GM06990 (cell line): ENCODE measurements around the gene ZNF366.

Experiments
- DNase-seq: peaks from one replicate; pipeline ENCODE4 v3.0.0-alpha.2; 2011; ENCODE audit not compliant: insufficient read length; ENCODE audit errors: extremely low read depth
- H3K27me3 ChIP-seq: replicated peaks from 2 replicates; pipeline ENCODE4 v1.6.0; 2011; ENCODE audit warnings: low read length; ENCODE audit not compliant: control insufficient read depth, insufficient read depth
- H3K36me3 ChIP-seq: 2 replicates; pipeline ENCODE4 v1.5.1; 2011; ENCODE audit warnings: low read length; ENCODE audit not compliant: control insufficient read depth, insufficient read depth
- H3K4me3 ChIP-seq: replicated peaks from 2 replicates; pipeline ENCODE4 v1.5.1; 2011; ENCODE audit warnings: low read depth, mild to moderate bottlenecking, control low read depth, low read length
- TF ChIP-seq, protein P1 (sequence below): IDR thresholded peaks from 2 replicates; pipeline ENCODE4 v1.5.1; 2011; ENCODE audit warnings: low read length, control low read depth, mild to moderate bottlenecking, inconsistent platforms; ENCODE audit not compliant: insufficient read depth, poor library complexity, severe bottlenecking

ZNF366 gene

DNA sequence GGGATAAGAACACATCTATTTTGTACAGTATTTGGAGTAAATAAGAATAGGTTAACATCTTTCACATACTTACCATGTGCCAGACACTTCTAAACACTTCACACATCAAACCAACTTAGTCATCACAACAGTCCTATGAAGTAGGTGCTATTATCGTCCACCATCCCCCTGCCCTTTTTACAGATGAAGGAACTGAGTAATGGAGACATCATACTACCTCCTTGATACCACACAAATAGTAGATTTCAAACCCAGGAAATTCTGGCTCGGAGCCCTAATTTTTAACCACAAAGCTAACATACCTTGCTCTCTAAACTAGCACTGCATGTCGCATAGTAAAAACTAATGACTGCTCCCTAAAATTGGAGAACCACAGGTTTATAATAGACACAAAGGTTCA, 4.2 kb upstream of the ZNF366 start:
- DNase-seq: no peak
- Histone ChIP-seq H3K27me3 (no peaks in the 10 kb centered on the region), H3K36me3 (no peaks in the 10 kb centered on the region), H3K4me3 (no peak overlapping the region)
- TF ChIP-seq, protein P1, sequence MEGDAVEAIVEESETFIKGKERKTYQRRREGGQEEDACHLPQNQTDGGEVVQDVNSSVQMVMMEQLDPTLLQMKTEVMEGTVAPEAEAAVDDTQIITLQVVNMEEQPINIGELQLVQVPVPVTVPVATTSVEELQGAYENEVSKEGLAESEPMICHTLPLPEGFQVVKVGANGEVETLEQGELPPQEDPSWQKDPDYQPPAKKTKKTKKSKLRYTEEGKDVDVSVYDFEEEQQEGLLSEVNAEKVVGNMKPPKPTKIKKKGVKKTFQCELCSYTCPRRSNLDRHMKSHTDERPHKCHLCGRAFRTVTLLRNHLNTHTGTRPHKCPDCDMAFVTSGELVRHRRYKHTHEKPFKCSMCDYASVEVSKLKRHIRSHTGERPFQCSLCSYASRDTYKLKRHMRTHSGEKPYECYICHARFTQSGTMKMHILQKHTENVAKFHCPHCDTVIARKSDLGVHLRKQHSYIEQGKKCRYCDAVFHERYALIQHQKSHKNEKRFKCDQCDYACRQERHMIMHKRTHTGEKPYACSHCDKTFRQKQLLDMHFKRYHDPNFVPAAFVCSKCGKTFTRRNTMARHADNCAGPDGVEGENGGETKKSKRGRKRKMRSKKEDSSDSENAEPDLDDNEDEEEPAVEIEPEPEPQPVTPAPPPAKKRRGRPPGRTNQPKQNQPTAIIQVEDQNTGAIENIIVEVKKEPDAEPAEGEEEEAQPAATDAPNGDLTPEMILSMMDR: no peak

DNA sequence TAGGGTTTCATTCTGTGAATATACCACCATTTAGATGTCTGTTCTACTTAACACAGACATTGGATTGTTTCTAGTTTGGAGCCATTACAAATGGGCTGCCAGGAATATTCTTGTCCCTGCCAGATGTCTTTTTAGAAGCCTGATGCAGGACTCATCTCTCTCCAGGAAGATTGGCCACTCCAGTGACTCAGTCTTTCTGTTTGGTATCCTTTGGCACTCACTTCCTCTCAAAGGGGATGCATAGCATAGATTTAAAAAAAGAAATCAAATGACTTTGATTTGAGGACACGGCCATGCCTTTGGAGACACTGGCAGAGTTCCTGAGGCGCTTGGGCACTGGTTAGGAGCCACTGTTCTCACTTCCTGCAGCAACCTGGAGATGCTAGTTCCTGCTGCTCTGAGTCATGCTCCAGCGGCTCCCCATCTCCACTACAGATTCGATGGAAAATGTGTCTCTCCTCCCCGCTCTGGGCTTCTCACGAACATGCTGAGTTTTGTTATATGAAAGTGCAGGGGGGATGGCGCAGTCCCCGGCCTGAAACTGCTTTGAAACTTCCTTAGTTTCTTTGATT, 3.5 kb upstream of the ZNF366 start:
- Histone ChIP-seq H3K4me3 (no peak overlapping the region), H3K27me3 (no peaks in the 10 kb centered on the region), H3K36me3 (no peaks in the 10 kb centered on the region)
- DNase-seq: peak; percentile 30
- TF ChIP-seq, protein P1: no peak

DNA sequence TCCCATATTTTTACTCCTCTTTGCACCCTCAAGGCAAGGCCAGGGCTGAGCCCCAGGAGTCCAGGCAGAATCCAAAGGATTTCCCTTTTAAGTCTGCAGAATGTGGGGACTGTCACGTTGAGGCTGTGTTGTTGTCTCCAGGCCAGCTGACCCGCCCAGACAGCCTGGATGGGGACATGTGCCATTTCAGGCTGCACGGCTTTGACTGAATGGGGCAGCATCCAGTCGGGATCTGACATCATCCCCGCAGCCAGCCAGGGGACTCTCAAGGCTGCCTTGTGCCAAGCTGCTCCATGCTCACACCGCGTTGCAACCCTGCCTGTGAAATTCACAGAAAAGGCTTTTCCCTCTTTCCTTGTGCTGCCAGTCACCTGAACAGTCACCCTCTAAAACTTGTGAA, 2.2 kb upstream of the ZNF366 start:
- TF ChIP-seq, protein P1: no peak
- Histone ChIP-seq H3K4me3 (no peak overlapping the region), H3K27me3 (no peaks in the 10 kb centered on the region), H3K36me3 (no peaks in the 10 kb centered on the region)
- DNase-seq: no peak

DNA sequence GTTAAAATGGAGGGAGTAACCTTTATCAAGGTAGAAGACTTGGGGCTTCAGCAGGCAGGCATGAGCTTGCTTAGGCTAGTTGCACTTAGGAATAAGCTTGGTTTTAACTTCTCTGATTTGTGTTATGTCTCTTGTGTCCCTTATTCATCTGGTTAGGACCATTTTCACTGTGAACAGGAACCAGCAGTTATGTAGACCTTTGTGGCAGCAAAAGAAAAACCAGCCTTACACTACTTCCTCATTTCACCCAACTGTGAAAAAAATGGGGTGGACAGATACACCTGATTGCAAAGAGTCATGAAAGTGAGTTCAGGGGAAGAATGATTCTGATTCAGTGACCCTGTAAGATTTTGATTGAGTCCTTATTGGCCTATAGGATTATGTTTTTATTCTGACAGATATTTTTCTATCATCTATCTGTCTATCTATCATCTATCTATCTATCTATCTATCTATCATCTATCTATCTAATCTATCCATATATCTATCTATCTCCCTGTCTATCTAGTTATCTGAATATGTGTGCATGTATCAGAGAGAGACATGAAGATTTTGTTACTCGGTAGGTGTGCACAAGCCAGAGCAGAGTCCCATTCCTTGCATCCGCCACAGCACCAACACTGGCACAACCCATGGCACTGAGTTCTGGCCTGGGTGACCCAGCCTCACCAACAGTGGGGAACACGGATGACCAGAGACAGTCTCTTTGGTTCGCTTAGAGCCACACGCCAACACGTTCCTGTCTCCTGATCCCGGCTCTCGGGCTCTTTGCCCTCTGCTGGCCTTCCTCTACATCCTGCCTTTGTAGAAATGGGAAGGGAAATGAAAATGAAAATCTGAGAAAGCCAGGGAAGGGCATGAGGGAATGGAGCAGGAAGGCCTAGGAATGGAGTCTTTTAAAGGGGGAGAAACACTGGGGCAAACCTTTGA, 1.3 kb upstream of the ZNF366 start:
- no peak overlapping the region for H3K4me3 ChIP-seq
- H3K27me3 ChIP-seq: no peaks in the 10 kb centered on the region
- TF ChIP-seq, protein P1: no peak
- H3K36me3 ChIP-seq: no peaks in the 10 kb centered on the region
- DNase-seq: peak; percentile 66

DNA sequence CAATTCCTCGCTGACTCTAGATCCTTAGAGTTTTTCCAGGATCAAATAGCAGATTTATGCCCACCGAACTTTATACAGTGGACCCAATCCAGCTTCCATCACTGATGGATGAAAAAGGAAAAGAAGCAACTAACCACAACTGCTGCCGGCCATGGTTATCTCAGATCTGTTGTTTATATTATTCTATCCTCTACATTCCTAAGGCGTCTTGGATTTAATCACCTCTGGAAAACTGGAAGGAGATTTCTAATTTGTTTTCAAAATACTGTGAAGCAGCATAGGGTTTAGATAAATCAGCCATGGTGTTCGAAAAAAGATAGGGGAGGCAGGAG, 663 bp upstream of the ZNF366 start:
- DNase-seq: no peak
- Histone ChIP-seq H3K27me3 (no peaks in the 10 kb centered on the region), H3K36me3 (no peaks in the 10 kb centered on the region), H3K4me3 (no peak overlapping the region)
- TF ChIP-seq, protein P1: no peak

DNA sequence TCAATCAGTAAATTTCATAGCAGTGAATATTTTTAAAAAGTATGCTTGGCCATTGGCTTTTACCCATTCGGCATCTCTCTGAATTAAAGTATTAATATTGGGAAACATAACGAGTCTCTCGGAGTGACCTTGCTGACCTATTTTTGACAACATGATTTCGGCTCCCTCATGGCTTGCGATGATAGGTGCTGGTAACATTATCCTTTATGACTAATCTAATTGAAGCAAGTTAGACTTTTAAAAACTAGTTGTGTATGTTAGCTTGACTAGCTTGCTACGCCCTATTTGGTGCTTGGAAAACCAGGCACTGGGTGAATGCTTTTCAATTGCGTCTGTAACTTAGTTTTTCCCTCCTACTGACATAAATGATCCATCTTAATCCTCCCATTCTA, 1.1 kb downstream of the ZNF366 start:
- DNase-seq: no peak
- Histone ChIP-seq H3K27me3 (no peaks in the 10 kb centered on the region), H3K4me3 (no peak overlapping the region), H3K36me3 (no peaks in the 10 kb centered on the region)
- TF ChIP-seq, protein P1: no peak
